Heart left ventricle (tissue), 16 donors: ENCODE results near the gene MAGEL2. TPM values are rescaled to one million over a fixed set of nuclear protein-coding genes. Genes with fewer than 3 reads are reported as not detected.

Experiments
- ATAC-seq, 4 donors: fragments of 200-7000 bp; cut with Tn5 transposase; one replicate each; pipeline ENCODE4 v1.9.1; 2020 to 2022; ENCODE audit warnings: moderate library complexity in 4 of 4, mild to moderate bottlenecking in 3 of 4, moderate number of reproducible peaks in 1 of 4
- DNase-seq, 5 donors: peaks; one replicate each; pipeline ENCODE4 v3.0.0-alpha.2; 2020
- H3K27ac ChIP-seq, 12 donors: fragments of 200-600 bp; sonication (generic) in 4 of 12; one replicate each; pipeline versions ENCODE4 v1.5.0 to v1.8.0; 2016 to 2022; ENCODE audit warnings: mild to moderate bottlenecking in 2 of 12
- H3K27me3 ChIP-seq, 9 donors: fragments of 200-600 bp; sonication (generic) in 2 of 9; one replicate each; pipeline versions ENCODE4 v1.5.1 to v1.8.0; 2016 to 2022; ENCODE audit warnings: mild to moderate bottlenecking in 3 of 9
- H3K36me3 ChIP-seq, 9 donors: fragments of 200-600 bp; sonication (generic) in 2 of 9; one replicate each; pipeline versions ENCODE4 v1.5.0 to v1.8.0; 2018 to 2022; ENCODE audit warnings: mild to moderate bottlenecking in 2 of 9
- H3K4me1 ChIP-seq, 12 donors: fragments of 200-600 bp; sonication (generic) in 4 of 12; one replicate each; pipeline versions ENCODE4 v1.5.0 to v1.8.0; 2016 to 2022; ENCODE audit warnings: mild to moderate bottlenecking in 3 of 12
- H3K4me3 ChIP-seq, 12 donors: fragments of 200-600 bp; sonication (generic) in 4 of 12; one replicate each; pipeline versions ENCODE4 v1.5.0 to v1.8.0; 2017 to 2022; ENCODE audit warnings: mild to moderate bottlenecking in 9 of 12, moderate library complexity in 4 of 12
- H3K9me3 ChIP-seq, 12 donors: fragments of 200-600 bp; sonication (generic) in 4 of 12; one replicate each; pipeline versions ENCODE4 v1.5.0 to v1.8.0; 2016 to 2022; ENCODE audit warnings: mild to moderate bottlenecking in 1 of 12
- POLR2A ChIP-seq, 2 donors: fragments of 450-650 bp; IDR thresholded peaks; one replicate each; pipeline ENCODE4 v1.6.1; 2017; ENCODE audit warnings: antibody characterized with exemption in 2 of 2, mild to moderate bottlenecking in 2 of 2, moderate library complexity in 2 of 2
- WGBS, 4 donors: extraction: QIAGEN DNeasy Blood & Tissue Kit in 2 of 4; methylation state at CpG; one replicate each; pipeline versions ENCODE4 v1.1.5 to v1.1.7; 2013 to 2018; 5-methylcytosine and 5-hydroxymethylcytosine counted together
- intact Hi-C, 10 donors: fragments of 100-400 bp; cut with DNase I; formaldehyde crosslinking; loops; one replicate each; pipeline versions ENCODE4 v1.11.1 to v1.14.2; 2022
- polyA plus RNA-seq, 2 donors: library from polyadenylated mRNA; stranded (reverse); fragments of 200-250 nt; gene quantifications; one replicate each; pipeline ENCODE4 v1.2.3, GENCODE V29; 2013
- total RNA-seq, 9 donors: library from RNA; depleted of rRNA in 2 of 9; stranded (reverse); fragments of >200 nt in 2 of 9; fragmentation: NEBNext Ultra II Directional in 3 of 9; extraction: Animal tissue kit (Norgen Biotek cat#: 25700) in 3 of 9; gene quantifications; one replicate each; pipeline versions ENCODE4 v1.1.0 to v1.2.4, GENCODE V29; 2016 to 2023
- TF ChIP-seq, protein P1 (sequence below), 12 donors: fragments of 200-600 bp; sonication (generic) in 4 of 12; IDR thresholded peaks; one replicate each; pipeline versions ENCODE4 v1.5.0 to v1.8.0; 2018 to 2022; ENCODE audit warnings: antibody characterized with exemption in 12 of 12, mild to moderate bottlenecking in 5 of 12
- donor health status: ischemic (EF 13 %, LVEDD 7.1; RV severe dilation, severe dysfunction).
- donor health status: healthy with polysubstance abuse.
- donor health status: DM: no; HTN: yes; CAD: no.
- donor health status: DM: no; HTN: no; CAD: no.
- donor health status: ischemic (EF 25% LVEDD 6.9; RV normal size, moderate dysfunction).
- donor health status: ischemic (EF 25% LVEDD 5.7; RV mildly dilated, moderate dysfunction).
- donor health status: healthy.
- donor health status: DM: yes; HTN: yes; CAD: no.
- donor health status: ischemic (EF 35%, LVEDD 5.7; RV mildly dilated, moderate dysfunction).
- donor health status: nonischemic (EF 11% LVEDD 7.7; RV severe dilation, severe dysfunction).
- donor health status: DM: yes; HTN: yes; CAD: no.
- donor health status: PGD.
- donor health status: ischemic (EF 29% LVEDD 5.4; RV normal size, mild dysfunction).
- donor health status: nonischemic (EF 23%, LVEDD 6.1; RV moderate dilation, normal function).

MAGEL2 gene
- total and polyA plus RNA-seq, 11 donors: 0.04 to 0.27 (median 0.09) TPM; not detected in 4

DNA sequence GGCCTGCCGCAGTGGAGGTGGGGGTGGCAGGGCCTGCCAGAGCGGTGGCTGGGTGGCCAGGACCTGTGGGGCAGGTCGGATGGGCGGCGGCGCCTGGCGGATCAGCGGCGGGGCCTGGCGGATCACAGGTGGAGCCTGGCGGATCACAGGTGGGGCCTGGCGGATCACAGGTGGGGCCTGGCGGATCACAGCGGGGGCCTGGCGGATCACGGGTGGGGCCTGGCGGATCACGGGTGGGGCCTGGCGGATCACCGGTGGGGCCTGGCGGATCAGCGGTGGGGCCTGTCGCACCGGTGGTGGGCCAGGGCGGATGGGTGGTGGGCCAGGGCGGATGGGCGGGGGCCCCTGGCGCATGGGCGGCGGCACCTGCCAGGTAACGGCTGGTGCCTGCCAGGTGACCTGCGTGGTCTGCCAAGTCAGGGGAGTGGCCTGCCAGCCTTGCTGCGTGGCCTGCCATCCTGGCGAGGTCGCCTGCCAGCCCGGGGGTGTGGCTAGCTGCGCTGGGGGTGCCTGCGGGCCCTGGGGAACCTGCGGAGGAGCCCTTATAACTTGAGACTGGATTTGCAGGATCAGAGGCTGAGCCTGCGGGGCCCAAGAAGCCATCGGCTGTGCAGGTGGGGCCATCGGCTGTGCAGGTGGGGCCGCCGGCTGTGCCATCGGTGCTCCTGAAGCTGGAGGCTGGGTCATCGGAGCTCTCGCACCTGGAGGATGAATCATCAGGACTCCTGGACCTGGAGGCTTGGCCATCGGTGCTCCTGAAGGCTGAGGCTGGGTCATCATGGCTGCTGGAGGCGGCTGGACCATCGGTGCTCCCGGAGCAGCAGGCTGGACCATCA, 1.3 kb downstream of the MAGEL2 start:
- H3K27me3 ChIP-seq: peaks cover 0 to 50% (median 13%) of the 10 kb centered on the region in 9 donors
- no peak overlapping the region for H3K4me3 ChIP-seq
- no peaks in the 10 kb centered on the region for H3K9me3 ChIP-seq
- H3K36me3 ChIP-seq: no peaks in the 10 kb centered on the region
- TF ChIP-seq, protein P1, sequence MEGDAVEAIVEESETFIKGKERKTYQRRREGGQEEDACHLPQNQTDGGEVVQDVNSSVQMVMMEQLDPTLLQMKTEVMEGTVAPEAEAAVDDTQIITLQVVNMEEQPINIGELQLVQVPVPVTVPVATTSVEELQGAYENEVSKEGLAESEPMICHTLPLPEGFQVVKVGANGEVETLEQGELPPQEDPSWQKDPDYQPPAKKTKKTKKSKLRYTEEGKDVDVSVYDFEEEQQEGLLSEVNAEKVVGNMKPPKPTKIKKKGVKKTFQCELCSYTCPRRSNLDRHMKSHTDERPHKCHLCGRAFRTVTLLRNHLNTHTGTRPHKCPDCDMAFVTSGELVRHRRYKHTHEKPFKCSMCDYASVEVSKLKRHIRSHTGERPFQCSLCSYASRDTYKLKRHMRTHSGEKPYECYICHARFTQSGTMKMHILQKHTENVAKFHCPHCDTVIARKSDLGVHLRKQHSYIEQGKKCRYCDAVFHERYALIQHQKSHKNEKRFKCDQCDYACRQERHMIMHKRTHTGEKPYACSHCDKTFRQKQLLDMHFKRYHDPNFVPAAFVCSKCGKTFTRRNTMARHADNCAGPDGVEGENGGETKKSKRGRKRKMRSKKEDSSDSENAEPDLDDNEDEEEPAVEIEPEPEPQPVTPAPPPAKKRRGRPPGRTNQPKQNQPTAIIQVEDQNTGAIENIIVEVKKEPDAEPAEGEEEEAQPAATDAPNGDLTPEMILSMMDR (IDR thresholded peaks at IDR 0.05): no peak
- TF ChIP-seq POLR2A (IDR thresholded peaks at IDR 0.05): no peak
- intact Hi-C loops: loop anchor here in 9 of 10 donors (5.0 to 10.0 kb wide), 11 partner anchors 208 to 1858 kb away; no protein-coding TSS in a partner anchor
- 94 to 96% (median 95%) methylated on average over 43 to 51 of the region's 51 CpGs for WGBS, 4 donors
- peaks cover 0 to 8% (median 0%) of the 10 kb centered on the region in 12 donors for H3K4me1 ChIP-seq
- DNase-seq: no peak
- no peak for ATAC-seq
- no peak overlapping the region for H3K27ac ChIP-seq

DNA sequence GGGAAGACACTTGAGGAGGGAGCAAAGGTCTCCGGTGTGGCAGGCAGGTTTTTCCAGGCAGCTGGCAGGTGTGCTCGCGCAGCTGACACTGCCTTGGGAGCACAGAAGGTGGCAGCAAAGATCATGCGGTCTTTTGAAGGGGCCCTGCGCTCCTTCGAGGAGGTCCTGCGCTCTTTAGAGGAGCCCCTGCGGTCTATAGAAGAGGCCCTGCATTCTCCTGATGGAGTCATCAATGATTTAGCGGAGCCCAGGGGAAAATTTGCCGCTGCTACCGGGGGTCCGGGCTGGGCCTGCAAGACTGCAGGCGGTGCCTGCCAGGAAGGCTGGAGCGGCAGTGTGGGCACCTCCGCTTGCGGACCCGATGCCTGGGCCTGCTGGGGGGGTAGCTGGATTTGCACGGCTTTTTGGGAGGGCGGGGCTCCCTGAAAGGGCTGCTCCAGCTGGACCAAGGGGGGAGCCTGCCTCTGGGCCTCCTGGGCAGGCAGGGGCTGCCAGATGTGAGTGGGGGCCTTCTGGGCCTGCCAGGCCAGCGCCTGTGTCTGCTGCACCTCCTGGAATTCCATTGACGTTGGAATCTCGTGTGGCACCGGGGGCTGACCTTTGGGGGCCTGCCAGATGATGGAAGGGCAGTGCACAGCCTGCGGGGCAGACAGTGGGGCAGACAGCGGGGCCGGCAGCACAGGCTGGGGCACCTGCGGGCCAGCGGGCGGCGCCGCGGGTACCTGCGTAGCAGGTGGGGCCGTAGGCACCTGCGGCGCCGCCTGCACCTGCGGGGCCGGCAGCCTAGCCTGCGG, 2.1 kb downstream of the MAGEL2 start:
- no peak for ATAC-seq
- no peak overlapping the region for H3K27ac ChIP-seq
- intact Hi-C loops: loop anchor here in 9 of 10 donors (5.0 to 10.0 kb wide), 11 partner anchors 209 to 1859 kb away; no protein-coding TSS in a partner anchor
- no peaks in the 10 kb centered on the region for H3K36me3 ChIP-seq
- WGBS, 4 donors: 85 to 91% (median 87%) methylated on average over 37 to 40 of the region's 40 CpGs
- no peak overlapping the region for H3K4me3 ChIP-seq
- H3K9me3 ChIP-seq: no peaks in the 10 kb centered on the region
- peaks cover 0 to 52% (median 13%) of the 10 kb centered on the region in 9 donors for H3K27me3 ChIP-seq
- no peak for TF ChIP-seq POLR2A (IDR thresholded peaks at IDR 0.05)
- TF ChIP-seq, protein P1 (IDR thresholded peaks at IDR 0.05): no peak
- H3K4me1 ChIP-seq: peaks cover 0 to 8% (median 0%) of the 10 kb centered on the region in 12 donors
- DNase-seq: no peak

DNA sequence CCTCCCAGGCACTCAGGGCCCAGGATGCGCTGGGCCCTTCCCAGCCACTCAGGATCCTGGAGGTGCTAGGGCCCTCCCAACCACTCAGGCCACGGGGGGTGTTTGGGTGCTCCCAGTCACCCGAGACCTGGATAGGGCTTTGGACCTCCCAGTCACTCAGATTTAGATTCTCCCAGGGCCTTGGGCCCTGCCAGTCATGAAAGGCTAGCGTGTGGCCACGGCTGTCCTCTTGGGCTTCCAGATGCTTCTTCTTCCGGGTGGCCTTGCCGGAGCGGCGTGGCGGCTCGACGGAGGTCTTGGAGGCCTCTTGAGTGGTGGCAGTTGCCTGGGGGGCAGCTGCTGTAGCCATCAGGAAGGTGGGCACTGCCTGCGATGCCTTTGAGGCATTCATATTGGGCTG, 2.8 kb downstream of the MAGEL2 start:
- peaks cover 0 to 51% (median 13%) of the 10 kb centered on the region in 9 donors for H3K27me3 ChIP-seq
- intact Hi-C loops: loop anchor here (5.0 to 10.0 kb wide), 12 partner anchors 47 to 1860 kb away; no protein-coding TSS in a partner anchor
- H3K9me3 ChIP-seq: no peaks in the 10 kb centered on the region
- no peak for ATAC-seq
- DNase-seq: no peak
- H3K4me1 ChIP-seq: peaks cover 0 to 8% (median 0%) of the 10 kb centered on the region in 12 donors
- H3K4me3 ChIP-seq: no peak overlapping the region
- TF ChIP-seq POLR2A (IDR thresholded peaks at IDR 0.05): no peak
- TF ChIP-seq, protein P1 (IDR thresholded peaks at IDR 0.05): no peak
- WGBS, 4 donors: 87 to 95% (median 89%) methylated on average over 11 to 13 of the region's 13 CpGs
- H3K27ac ChIP-seq: no peak overlapping the region
- H3K36me3 ChIP-seq: no peaks in the 10 kb centered on the region
